Measurements from ENCODE around the gene PPP1R16B. TPM values are rescaled to one million over a fixed set of nuclear protein-coding genes. Genes with fewer than 3 reads are reported as not detected.
A peak's percentile ranks its signal among the peaks of the same experiment; 100 is the strongest.

The PPP1R16B gene
- total and polyA plus RNA-seq, 7 experiments from 2014 or later = 11.4 to 75.4 (median 21.5) TPM

GRCh38 chr20:38940644-38941043, 135.1 kb downstream of the PPP1R16B start:
- Histone ChIP-seq H3K27me3 (ENCODE audit: control insufficient read depth in 2 of 2, insufficient read depth in 2 of 2, low read length in 2 of 2) (no peaks in the 10 kb centered on the region), H3K36me3 (ENCODE audit: control insufficient read depth in 2 of 3, insufficient read depth in 3 of 3, low read length in 3 of 3) (no peaks in the 10 kb centered on the region), H3K4me3 (ENCODE audit: low read length) (no peak overlapping the region), H3K27ac (ENCODE audit: low read depth, low read length) (no peak overlapping the region), H3K9me3 (ENCODE audit: control insufficient read depth in 2 of 3, low read length in 3 of 3) (no peaks in the 10 kb centered on the region), H3K4me1 (ENCODE audit: control insufficient read depth in 2 of 2, insufficient read depth in 2 of 2, low read length in 2 of 2) (no peaks in the 10 kb centered on the region)
- intact Hi-C loops (cut with micrococcal nuclease) = no loop called here
- DNase-seq = no peak
- Mint-ChIP-seq H3K4me3 (no peak overlapping the region), H3K36me3 (peaks cover 0 to 14% (median 5%) of the 10 kb centered on the region in 5 donors), H3K9me3 (no peaks in the 10 kb centered on the region), H3K27me3 (no peaks in the 10 kb centered on the region), H3K27ac (no peak overlapping the region), H3K4me1 (peaks cover 0 to 20% (median 0%) of the 10 kb centered on the region in 7 donors)
- ChIA-PET CTCF (no interaction called here), POLR2A (no interaction called here)
- no peak for ATAC-seq

GRCh38 chr20:38941726-38942389, 136.4 kb downstream of the PPP1R16B start:
- Histone ChIP-seq H3K27me3 (ENCODE audit: control insufficient read depth in 2 of 2, insufficient read depth in 2 of 2, low read length in 2 of 2) (no peaks in the 10 kb centered on the region), H3K4me1 (ENCODE audit: control insufficient read depth in 2 of 2, insufficient read depth in 2 of 2, low read length in 2 of 2) (no peaks in the 10 kb centered on the region), H3K27ac (ENCODE audit: low read depth, low read length) (no peak overlapping the region), H3K36me3 (ENCODE audit: control insufficient read depth in 2 of 3, insufficient read depth in 3 of 3, low read length in 3 of 3) (no peaks in the 10 kb centered on the region), H3K4me3 (ENCODE audit: low read length) (no peak overlapping the region), H3K9me3 (ENCODE audit: control insufficient read depth in 2 of 3, low read length in 3 of 3) (no peaks in the 10 kb centered on the region)
- Mint-ChIP-seq H3K4me3 (no peak overlapping the region), H3K36me3 (peaks cover 0 to 21% (median 5%) of the 10 kb centered on the region in 5 donors), H3K4me1 (peaks cover 0 to 17% (median 0%) of the 10 kb centered on the region in 7 donors), H3K27ac (no peak overlapping the region), H3K9me3 (no peaks in the 10 kb centered on the region), H3K27me3 (no peaks in the 10 kb centered on the region)
- POLR2A ChIA-PET = no interaction called here
- intact Hi-C loops (cut with micrococcal nuclease) = no loop called here
- DNase-seq = no peak
- no peak for ATAC-seq
- CTCF ChIA-PET = interaction anchor here (0.6 kb wide), 1 partner anchor 30 kb away, joined by 3 read pairs; no protein-coding TSS in a partner anchor

- Histone ChIP-seq H3K9me3 (ENCODE audit: control insufficient read depth in 2 of 3, low read length in 3 of 3) (no peaks in the 10 kb centered on the region), H3K36me3 (ENCODE audit: control insufficient read depth in 2 of 3, insufficient read depth in 3 of 3, low read length in 3 of 3) (no peaks in the 10 kb centered on the region), H3K4me1 (ENCODE audit: control insufficient read depth in 2 of 2, insufficient read depth in 2 of 2, low read length in 2 of 2) (no peaks in the 10 kb centered on the region), H3K27me3 (ENCODE audit: control insufficient read depth in 2 of 2, insufficient read depth in 2 of 2, low read length in 2 of 2) (no peaks in the 10 kb centered on the region), H3K4me3 (ENCODE audit: low read length) (no peak overlapping the region), H3K27ac (ENCODE audit: low read depth, low read length) (no peak overlapping the region)
- Mint-ChIP-seq H3K9me3 (no peaks in the 10 kb centered on the region), H3K36me3 (peaks cover 0 to 28% (median 10%) of the 10 kb centered on the region in 5 donors), H3K27me3 (no peaks in the 10 kb centered on the region), H3K4me1 (no peaks in the 10 kb centered on the region), H3K27ac (peak overlapping the region in 1 of 9 donors; percentile 53), H3K4me3 (no peak overlapping the region)
- ATAC-seq (no peak), DNase-seq (no peak)
- CTCF ChIA-PET = no interaction called here
- POLR2A ChIA-PET = no interaction called here
- intact Hi-C loops (cut with micrococcal nuclease) = no loop called here
These were observed 139.5 kb downstream of the PPP1R16B start for GRCh38 chr20:38945012-38945411.

- peaks cover 0 to 26% (median 10%) of the 10 kb centered on the region in 5 donors for H3K36me3 Mint-ChIP-seq
- no peaks in the 10 kb centered on the region for H3K36me3 ChIP-seq (ENCODE audit: control insufficient read depth in 2 of 3, insufficient read depth in 3 of 3, low read length in 3 of 3)
- ChIA-PET CTCF (no interaction called here), POLR2A (no interaction called here)
- H3K4me1 Mint-ChIP-seq = no peaks in the 10 kb centered on the region
- H3K27me3 Mint-ChIP-seq = no peaks in the 10 kb centered on the region
- H3K27ac ChIP-seq (ENCODE audit: low read depth, low read length) = no peak overlapping the region
- H3K4me1 ChIP-seq (ENCODE audit: control insufficient read depth in 2 of 2, insufficient read depth in 2 of 2, low read length in 2 of 2) = no peaks in the 10 kb centered on the region
- H3K9me3 ChIP-seq (ENCODE audit: control insufficient read depth in 2 of 3, low read length in 3 of 3) = no peaks in the 10 kb centered on the region
- intact Hi-C loops (cut with micrococcal nuclease) = no loop called here
- no peaks in the 10 kb centered on the region for H3K9me3 Mint-ChIP-seq
- ATAC-seq (no peak), DNase-seq (no peak)
- H3K4me3 Mint-ChIP-seq = no peak overlapping the region
- H3K4me3 ChIP-seq (ENCODE audit: low read length) = no peak overlapping the region
- no peaks in the 10 kb centered on the region for H3K27me3 ChIP-seq (ENCODE audit: control insufficient read depth in 2 of 2, insufficient read depth in 2 of 2, low read length in 2 of 2)
- H3K27ac Mint-ChIP-seq = no peak overlapping the region
These were observed 141.3 kb downstream of the PPP1R16B start for GRCh38 chr20:38946836-38947235.

GRCh38 chr20:38947931-38948362, 142.4 kb downstream of the PPP1R16B start:
- POLR2A ChIA-PET = no interaction called here
- Histone ChIP-seq H3K9me3 (ENCODE audit: control insufficient read depth in 2 of 3, low read length in 3 of 3) (no peaks in the 10 kb centered on the region), H3K4me1 (ENCODE audit: control insufficient read depth in 2 of 2, insufficient read depth in 2 of 2, low read length in 2 of 2) (no peaks in the 10 kb centered on the region), H3K27ac (ENCODE audit: low read depth, low read length) (no peak overlapping the region), H3K36me3 (ENCODE audit: control insufficient read depth in 2 of 3, insufficient read depth in 3 of 3, low read length in 3 of 3) (no peaks in the 10 kb centered on the region), H3K27me3 (ENCODE audit: control insufficient read depth in 2 of 2, insufficient read depth in 2 of 2, low read length in 2 of 2) (no peaks in the 10 kb centered on the region), H3K4me3 (ENCODE audit: low read length) (no peak overlapping the region)
- no peak for DNase-seq
- no peak for ATAC-seq
- Mint-ChIP-seq H3K4me1 (no peaks in the 10 kb centered on the region), H3K36me3 (peaks cover 0 to 26% (median 7%) of the 10 kb centered on the region in 5 donors), H3K27ac (no peak overlapping the region), H3K9me3 (no peaks in the 10 kb centered on the region), H3K27me3 (no peaks in the 10 kb centered on the region), H3K4me3 (peak overlapping the region in 1 of 10 donors; percentile 9)
- CTCF ChIA-PET = no interaction called here
- intact Hi-C loops (cut with micrococcal nuclease) = no loop called here

GRCh38 chr20:38950254-38950653, 144.8 kb downstream of the PPP1R16B start:
- no peaks in the 10 kb centered on the region for H3K4me1 ChIP-seq (ENCODE audit: control insufficient read depth in 2 of 2, insufficient read depth in 2 of 2, low read length in 2 of 2)
- H3K36me3 Mint-ChIP-seq = peaks cover 0 to 26% (median 7%) of the 10 kb centered on the region in 5 donors
- H3K4me1 Mint-ChIP-seq = no peaks in the 10 kb centered on the region
- DNase-seq = no peak
- no peak for ATAC-seq
- no peak overlapping the region for H3K4me3 Mint-ChIP-seq
- H3K4me3 ChIP-seq (ENCODE audit: low read length) = no peak overlapping the region
- intact Hi-C loops (cut with micrococcal nuclease) = no loop called here
- H3K27me3 Mint-ChIP-seq = no peaks in the 10 kb centered on the region
- H3K27me3 ChIP-seq (ENCODE audit: control insufficient read depth in 2 of 2, insufficient read depth in 2 of 2, low read length in 2 of 2) = no peaks in the 10 kb centered on the region
- H3K9me3 ChIP-seq (ENCODE audit: control insufficient read depth in 2 of 3, low read length in 3 of 3) = no peaks in the 10 kb centered on the region
- POLR2A ChIA-PET = interaction anchor here (1.2 kb wide), 1 partner anchor 9 kb away, joined by 3 read pairs; no protein-coding TSS in a partner anchor
- CTCF ChIA-PET = no interaction called here
- no peaks in the 10 kb centered on the region for H3K9me3 Mint-ChIP-seq
- H3K27ac Mint-ChIP-seq = no peak overlapping the region
- no peak overlapping the region for H3K27ac ChIP-seq (ENCODE audit: low read depth, low read length)
- H3K36me3 ChIP-seq (ENCODE audit: control insufficient read depth in 2 of 3, insufficient read depth in 3 of 3, low read length in 3 of 3) = no peaks in the 10 kb centered on the region

- Mint-ChIP-seq H3K36me3 (peaks cover 0 to 21% (median 7%) of the 10 kb centered on the region in 5 donors), H3K27ac (no peak overlapping the region), H3K27me3 (no peaks in the 10 kb centered on the region), H3K4me3 (no peak overlapping the region), H3K4me1 (no peaks in the 10 kb centered on the region), H3K9me3 (no peaks in the 10 kb centered on the region)
- no peaks in the 10 kb centered on the region for H3K9me3 ChIP-seq (ENCODE audit: control insufficient read depth in 2 of 3, low read length in 3 of 3)
- ChIA-PET CTCF (interaction anchor here (0.6 kb wide), 1 partner anchor 231 kb away, joined by 3 read pairs; no protein-coding TSS in a partner anchor), POLR2A (no interaction called here)
- no peak overlapping the region for H3K4me3 ChIP-seq (ENCODE audit: low read length)
- ATAC-seq (no peak), DNase-seq (no peak)
- no peaks in the 10 kb centered on the region for H3K27me3 ChIP-seq (ENCODE audit: control insufficient read depth in 2 of 2, insufficient read depth in 2 of 2, low read length in 2 of 2)
- no peak overlapping the region for H3K27ac ChIP-seq (ENCODE audit: low read depth, low read length)
- no peaks in the 10 kb centered on the region for H3K4me1 ChIP-seq (ENCODE audit: control insufficient read depth in 2 of 2, insufficient read depth in 2 of 2, low read length in 2 of 2)
- intact Hi-C loops (cut with micrococcal nuclease) = no loop called here
- H3K36me3 ChIP-seq (ENCODE audit: control insufficient read depth in 2 of 3, insufficient read depth in 3 of 3, low read length in 3 of 3) = no peaks in the 10 kb centered on the region
These were observed 146.1 kb downstream of the PPP1R16B start for GRCh38 chr20:38951611-38952010.
